HepG2 (cell line): ENCODE data around the gene IL27RA. TPM values are rescaled to one million over a fixed set of nuclear protein-coding genes. Genes with fewer than 3 reads are reported as not detected.
A peak's percentile ranks its signal among the peaks of the same experiment; 100 is the strongest.

Experiments used
- ATAC-seq: fragments of 200-7000 bp; cut with Tn5 transposase; 3 replicates; pipeline ENCODE4 v1.9.1; 2020; ENCODE audit warnings: mild to moderate bottlenecking, moderate library complexity
- BruUV-seq: library from RNA; stranded (reverse); fragments of 400-500 nt; replicated peaks from 2 replicates; lab custom pipeline; 2021; lab: Mats Ljungman, UMichigan
- CTCF ChIA-PET: fragments of 300-600 bp; formaldehyde crosslinking; extraction: SDS; loops from one replicate; lab custom pipeline; 2021; ENCODE audit warnings: low total read pairs, inconsistent platforms, low intra/inter-chr PET ratio; lab: Yijun Ruan, JAX
- POLR2A ChIA-PET: fragments of 350-600 bp; sonication (Branson Sonifier 250); formaldehyde crosslinking; loops from one replicate; lab custom pipeline; 2020; ENCODE audit warnings: antibody characterized with exemption, inconsistent platforms; lab: Yijun Ruan, JAX
- DNase-seq: peaks from one replicate; pipeline ENCODE4 v3.0.0-alpha.2; 2015; ENCODE audit warnings: low spot score
- FAIRE-seq: peaks from 3 replicates; lab custom pipeline; 2011; peaks lifted over from hg19 to GRCh38; lab: Jason Lieb, UNC
- H2AFZ ChIP-seq: one replicate; pipeline ENCODE4 v1.6.1; 2011; ENCODE audit warnings: low read length, inconsistent platforms
- H3K27ac ChIP-seq: fragments of 300-600 bp; 3 replicates; pipeline ENCODE4 v1.8.0; 2011; ENCODE audit warnings: mixed run types, mild to moderate bottlenecking, mixed read lengths, low read length, inconsistent platforms; ENCODE audit not compliant: insufficient read depth; ENCODE audit errors: extremely low read length
- H3K27me3 ChIP-seq, 2 experiments: fragments of 200-600 bp in 1 of 2; 2 replicates in 1 of 2; 3 replicates in 1 of 2; pipeline versions ENCODE4 v1.6.0 to v1.8.0; 2011; ENCODE audit warnings: low read length in 2 of 2, mild to moderate bottlenecking in 2 of 2, moderate library complexity in 2 of 2, inconsistent platforms in 1 of 2; ENCODE audit not compliant: insufficient read depth in 2 of 2, control insufficient read depth in 1 of 2
- H3K36me3 ChIP-seq, 2 experiments: fragments of 200-600 bp in 1 of 2; replicated peaks in 1 of 2; 2 replicates in 1 of 2; 3 replicates in 1 of 2; pipeline versions ENCODE4 v1.5.1 to v1.8.0; 2011; ENCODE audit warnings: low read length in 2 of 2, inconsistent platforms in 1 of 2; ENCODE audit not compliant: insufficient read depth in 2 of 2, control insufficient read depth in 1 of 2
- H3K4me1 ChIP-seq: 2 replicates; pipeline ENCODE4 v1.5.1; 2012; ENCODE audit warnings: low read length, inconsistent platforms; ENCODE audit not compliant: insufficient read depth
- H3K4me2 ChIP-seq: 2 replicates; pipeline ENCODE4 v1.6.0; 2011; ENCODE audit warnings: low read depth, low read length, inconsistent platforms
- H3K4me3 ChIP-seq, 3 experiments: fragments of 200-600 bp in 1 of 3; sonication (generic), shearing (Covaris generic) in 1 of 3; replicated peaks in 1 of 3; 2 replicates each; pipeline ENCODE4 v1.5.1; 2011 to 2016; ENCODE audit warnings: low read length in 3 of 3, inconsistent platforms in 2 of 3, low read depth in 2 of 3, mild to moderate bottlenecking in 2 of 3, control low read depth in 1 of 3, mixed read lengths in 1 of 3; ENCODE audit not compliant: insufficient read depth in 1 of 3
- H3K79me2 ChIP-seq: one replicate; pipeline ENCODE4 v1.6.1; 2011; ENCODE audit warnings: low read length, inconsistent platforms; ENCODE audit not compliant: insufficient read depth
- H3K9ac ChIP-seq: 2 replicates; pipeline ENCODE4 v1.6.0; 2011; ENCODE audit warnings: mild to moderate bottlenecking, low read depth, low read length, inconsistent platforms; ENCODE audit not compliant: insufficient read depth
- H3K9me3 ChIP-seq: 2 replicates; pipeline ENCODE4 v1.5.1; 2012; ENCODE audit warnings: mild to moderate bottlenecking, low read length
- H4K20me1 ChIP-seq: 2 replicates; pipeline ENCODE4 v1.6.0; 2011; ENCODE audit warnings: inconsistent platforms, mild to moderate bottlenecking, low read length, moderate library complexity; ENCODE audit not compliant: insufficient read depth
- CENPX ChIP-seq: sonication (generic); formaldehyde crosslinking; IDR thresholded peaks from 2 replicates; pipeline ENCODE4 v1.9.0; 2021; ENCODE audit warnings: mild to moderate bottlenecking, missing genetic modification reagents, moderate library complexity
- SP1 ChIP-seq, 2 experiments: fragments of 450-650 bp in 1 of 2; sonication (generic) in 1 of 2; formaldehyde crosslinking in 1 of 2; IDR thresholded peaks; 2 replicates each; pipeline versions ENCODE4 v1.4.0 to v1.6.1; 2016 to 2020; ENCODE audit warnings: missing genetic modification reagents in 1 of 2
- ZMYM3 ChIP-seq: sonication (generic); formaldehyde crosslinking; IDR thresholded peaks from 2 replicates; pipeline ENCODE4 v1.5.1; 2020; ENCODE audit warnings: mild to moderate bottlenecking, missing genetic modification reagents
- ZNF354B ChIP-seq: sonication (generic); formaldehyde crosslinking; IDR thresholded peaks from 2 replicates; pipeline ENCODE4 v1.8.0; 2022; ENCODE audit warnings: mild to moderate bottlenecking, missing genetic modification reagents
- ZNF552 ChIP-seq: sonication (generic); formaldehyde crosslinking; IDR thresholded peaks from 2 replicates; pipeline ENCODE4 v1.9.0; 2022; ENCODE audit warnings: missing genetic modification reagents, mild to moderate bottlenecking, borderline replicate concordance
- ZNF768 ChIP-seq: sonication (generic); formaldehyde crosslinking; IDR thresholded peaks from 2 replicates; pipeline ENCODE4 v1.4.0; 2020; ENCODE audit warnings: missing genetic modification reagents
- WGBS: methylation state at CpG from one replicate; pipeline ENCODE4 v1.1.6; 2017; ENCODE audit warnings: low lambda C conversion rate; 5-methylcytosine and 5-hydroxymethylcytosine counted together
- in situ Hi-C: cut with HindIII; loops from 2 replicates; pipeline ENCODE4 v1.10.0; 2017; ENCODE audit warnings: low pct_unique_long_range_greater_than_20kb; ENCODE audit not compliant: extremely low pct_ligation_motif_present
- intact Hi-C: fragments of 100-400 bp; cut with micrococcal nuclease; formaldehyde crosslinking; loops from one replicate; pipeline ENCODE4 v1.10.0; 2022; ENCODE audit not compliant: unreplicated experiment
- polyA plus RNA-seq, 8 experiments: library from polyadenylated mRNA; depleted of rRNA in 3 of 8; stranded (reverse) in 7 of 8; unstranded in 1 of 8; fragments of >200 nt; fragmentation: Illumina TruSeq in 4 of 8; extraction: Trizol in 4 of 8; gene quantifications; 2 replicates each; pipeline versions ENCODE4 v1.2.1 to v1.2.3, GENCODE V29; 2011 to 2016; ENCODE audit warnings: low read depth in 4 of 8, missing spikeins in 1 of 8, mixed read lengths in 1 of 8; ENCODE audit not compliant: insufficient read depth in 1 of 8
- total RNA-seq, 5 experiments: library from RNA; depleted of rRNA; stranded (reverse); fragments of >200 nt; fragmentation: Illumina TruSeq; extraction: Trizol; gene quantifications; 2 replicates each; pipeline ENCODE4 v1.2.3, GENCODE V29; 2016; ENCODE audit warnings: low read depth in 1 of 5

Gene IL27RA
- total and polyA plus RNA-seq, 2 of the 13 experiments (the other 11 are each of a cell fraction or from before 2014, with no cell fraction given) = 3.5 to 8.1 TPM

GRCh38 chr19:14091813-14092462 is 60.4 kb downstream of the IL27RA start (continued):
- TF ChIP-seq SP1 (IDR thresholded peaks at IDR 0.05) = no peak
- no peak for TF ChIP-seq SP1 (CRISPR knock-in tag; IDR thresholded peaks at IDR 0.05)

DNA sequence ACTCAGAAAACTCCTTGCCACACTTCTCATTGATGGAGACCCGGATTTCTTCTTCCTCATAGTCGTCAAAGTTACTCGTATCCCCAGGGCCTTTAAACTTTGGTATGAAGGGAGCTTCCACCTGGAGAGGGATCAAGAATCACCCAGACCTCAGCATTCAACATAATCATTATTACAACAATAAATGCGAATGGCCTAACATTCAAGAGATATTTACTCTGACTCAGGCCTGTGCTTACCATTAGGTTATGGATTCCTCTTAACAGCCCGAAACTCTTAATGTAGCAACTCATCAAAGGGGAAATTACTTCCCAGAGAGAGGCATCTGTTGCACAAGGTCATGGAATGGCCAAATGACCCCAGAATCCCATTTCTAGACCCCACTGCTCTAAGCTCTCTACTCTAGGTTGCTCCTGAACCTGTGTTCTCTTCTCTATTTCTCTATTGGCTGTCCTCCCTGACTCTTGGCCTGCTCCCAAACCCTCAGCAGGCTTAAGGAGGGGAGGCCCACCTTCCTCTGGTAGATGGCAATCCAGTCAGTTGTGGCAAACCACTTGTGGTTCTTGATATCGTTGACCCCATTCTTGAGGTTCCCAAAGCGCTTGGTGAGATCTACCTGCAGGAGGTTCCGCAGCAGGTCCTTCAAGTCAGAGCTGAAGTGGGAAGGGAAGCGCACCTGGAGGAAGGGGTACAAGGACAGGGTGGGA is 61.7 kb downstream of the IL27RA start:
- Histone ChIP-seq H3K4me3 (no peak overlapping the region), H3K36me3 (peaks cover 5 to 11% of the 10 kb centered on the region in 2 experiments; a peak in 3 of 5 replicates), H3K9me3 (peaks cover 6% of the 10 kb centered on the region; the same call in 1 of the 2 replicates)
- no peak for ATAC-seq
- in situ Hi-C loops = no loop called here
- WGBS = 98% methylated on average over 9 of the region's 9 CpGs
- no TSS peak for BruUV-seq
- TF ChIP-seq CENPX (no peak), ZNF354B (peak; percentile 100; the same call in 1 of the 2 replicates)
- TF ChIP-seq, all 625 proteins: peak for 1
- CTCF ChIA-PET = no interaction called here
- H3K9ac ChIP-seq = no peak overlapping the region
- peaks cover 4% of the 10 kb centered on the region for H3K79me2 ChIP-seq
- intact Hi-C loops = no loop called here
- H3K27ac ChIP-seq = no peak overlapping the region
- DNase-seq = no peak
- no peaks in the 10 kb centered on the region for H4K20me1 ChIP-seq
- POLR2A ChIA-PET = no interaction called here
- H3K4me1 ChIP-seq = peaks cover 18% of the 10 kb centered on the region
- H3K4me2 ChIP-seq = no peak overlapping the region
- no peak for FAIRE-seq
- no peak overlapping the region for H2AFZ ChIP-seq
- no peaks in the 10 kb centered on the region for H3K27me3 ChIP-seq

- BruUV-seq = TSS peak; percentile 49
These were observed 63.3 kb downstream of the IL27RA start for GRCh38 chr19:14094854-14095253.

More at GRCh38 chr19:14094854-14095253, 63.3 kb downstream of the IL27RA start:
- FAIRE-seq (no peak), ATAC-seq (no peak), DNase-seq (no peak)
- no peak overlapping the region for H2AFZ ChIP-seq
- in situ Hi-C loops = no loop called here
- H3K9ac ChIP-seq = no peak overlapping the region
- TF ChIP-seq ZNF768 (CRISPR knock-in tag) (peak; percentile 99), ZNF552 (CRISPR knock-in tag) (no peak), ZMYM3 (peak; percentile 62; the same call in 1 of the 2 replicates)
- no peaks in the 10 kb centered on the region for H3K79me2 ChIP-seq
- H3K9me3 ChIP-seq = peaks cover 6% of the 10 kb centered on the region; the same call in 1 of the 2 replicates
- 78% methylated on average over 7 of the region's 7 CpGs for WGBS
- no peak overlapping the region for H3K4me2 ChIP-seq
- H3K4me3 ChIP-seq = no peak overlapping the region
- CTCF ChIA-PET = no interaction called here
- H3K4me1 ChIP-seq = peaks cover 6% of the 10 kb centered on the region
- peaks cover 3 to 8% of the 10 kb centered on the region in 2 experiments; a peak in 3 of 5 replicates for H3K36me3 ChIP-seq
- POLR2A ChIA-PET = interaction anchor here (1.3 to 1.4 kb wide), 2 partner anchors 23 to 42 kb away, joined by 3 read pairs; partner anchors contain the start of gene PRKACA
- intact Hi-C loops = no loop called here
- no peak overlapping the region for H3K27ac ChIP-seq
- H3K27me3 ChIP-seq = no peaks in the 10 kb centered on the region
- H4K20me1 ChIP-seq = no peaks in the 10 kb centered on the region
